Measurements from ENCODE around the gene NDUFB4.

Gene NDUFB4

GRCh38 chr3:120596116-120596852 is at the start of gene NDUFB4:
Gene NDUFB4, plus strand, starts transcription at chr3:120596336. Its CDS starts 24 bp downstream, at chr3:120596360.
- no peak for TF ChIP-seq CTCF (IDR thresholded peaks at IDR 0.05; ENCODE audit: extremely low read depth, insufficient read depth, missing control alignments)
- in situ Hi-C loops (cut with MboI; ENCODE audit: low pct_unique_long_range_greater_than_20kb, low sequenced_read_pairs, unreplicated experiment) = no loop called here
- DNase-seq (ENCODE audit: low spot score) = peak; percentile 96

- in situ Hi-C loops (cut with MboI; ENCODE audit: low pct_unique_long_range_greater_than_20kb, low sequenced_read_pairs, unreplicated experiment) = loop anchor here (10.0 kb wide), 1 partner anchor 306 kb away; no protein-coding TSS in a partner anchor
- DNase-seq (ENCODE audit: low spot score) = no peak
Observed at GRCh38 chr3:120550546-120550945, 45.6 kb upstream of the NDUFB4 start.

GRCh38 chr3:120552184-120553172 is 43.7 kb upstream of the NDUFB4 start:
- DNase-seq (ENCODE audit: low spot score) = no peak
- TF ChIP-seq CTCF (IDR thresholded peaks at IDR 0.05; ENCODE audit: extremely low read depth, insufficient read depth, missing control alignments) = no peak
- in situ Hi-C loops (cut with MboI; ENCODE audit: low pct_unique_long_range_greater_than_20kb, low sequenced_read_pairs, unreplicated experiment) = loop anchor here (10.0 kb wide), 1 partner anchor 308 kb away; no protein-coding TSS in a partner anchor

More at GRCh38 chr3:120550546-120550945, 45.6 kb upstream of the NDUFB4 start:
- no peak for TF ChIP-seq CTCF (IDR thresholded peaks at IDR 0.05; ENCODE audit: extremely low read depth, insufficient read depth, missing control alignments)

- no peak for DNase-seq (ENCODE audit: low spot score)
- no peak for TF ChIP-seq CTCF (IDR thresholded peaks at IDR 0.05; ENCODE audit: extremely low read depth, insufficient read depth, missing control alignments)
- in situ Hi-C loops (cut with MboI; ENCODE audit: low pct_unique_long_range_greater_than_20kb, low sequenced_read_pairs, unreplicated experiment) = loop anchor here (10.0 kb wide), 1 partner anchor 310 kb away; no protein-coding TSS in a partner anchor
Observed at GRCh38 chr3:120554812-120555606, 41.1 kb upstream of the NDUFB4 start.

- no peak for DNase-seq (ENCODE audit: low spot score)
- TF ChIP-seq CTCF (IDR thresholded peaks at IDR 0.05; ENCODE audit: extremely low read depth, insufficient read depth, missing control alignments) = no peak
- in situ Hi-C loops (cut with MboI; ENCODE audit: low pct_unique_long_range_greater_than_20kb, low sequenced_read_pairs, unreplicated experiment) = loop anchor here (10.0 kb wide), 1 partner anchor 311 kb away; no protein-coding TSS in a partner anchor
Observed at GRCh38 chr3:120555657-120556509, 40.3 kb upstream of the NDUFB4 start.

Measured in GM13977 (cell line).